Hematopoietic multipotent progenitor cell (in vitro differentiated cells): Measurements from ENCODE around the gene CCDC174. TPM values are rescaled to one million over a fixed set of nuclear protein-coding genes. Genes with fewer than 3 reads are reported as not detected.

Source experiments
- DNase-seq, 3 donors: peaks; one replicate each; pipeline ENCODE4 v3.0.0-alpha.2; 2011 to 2015; ENCODE audit warnings: low read depth in 2 of 3, low spot score in 2 of 3
- total RNA-seq: library from RNA; depleted of rRNA; stranded (reverse); fragments of >200 nt; gene quantifications from one replicate; pipeline ENCODE4 v1.2.3, GENCODE V29; 2012

The CCDC174 gene
- total RNA-seq, 1 donor, result 9.7 TPM

DNA sequence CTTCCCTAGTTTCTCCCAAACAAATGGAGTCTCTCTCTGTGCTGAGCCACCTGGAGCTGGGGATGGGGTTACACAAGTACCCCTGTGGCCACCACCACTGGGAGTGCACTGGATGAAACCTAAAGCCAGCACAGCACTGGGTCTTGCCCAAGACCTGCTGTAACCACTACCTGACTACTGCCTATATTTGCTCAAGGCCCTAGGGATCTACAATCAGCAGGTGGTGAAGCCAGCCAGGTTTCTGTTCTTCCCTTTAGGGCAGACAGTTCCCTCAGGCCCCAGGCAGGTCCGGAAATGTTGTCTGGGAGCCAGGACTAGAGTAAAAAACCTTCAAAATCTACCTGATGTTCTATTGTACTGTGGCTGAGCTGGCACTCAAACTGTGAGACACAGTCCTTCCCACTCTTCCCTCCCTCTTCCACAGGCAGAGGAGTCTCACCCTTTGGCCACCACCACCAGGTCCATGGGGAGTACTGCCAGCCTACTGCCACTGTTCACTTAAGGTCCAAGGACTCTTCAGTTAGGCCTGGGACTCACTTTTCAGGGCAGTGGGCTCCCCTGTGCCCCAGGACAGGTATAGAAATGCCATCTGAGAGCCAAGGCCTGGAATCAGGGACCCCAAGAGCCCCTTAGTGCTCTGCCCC, 47.2 kb downstream of the CCDC174 start:
- DNase-seq, result no peak

GRCh38 chr3:14699643-14700042, 48.1 kb downstream of the CCDC174 start:
- DNase-seq, result no peak

DNA sequence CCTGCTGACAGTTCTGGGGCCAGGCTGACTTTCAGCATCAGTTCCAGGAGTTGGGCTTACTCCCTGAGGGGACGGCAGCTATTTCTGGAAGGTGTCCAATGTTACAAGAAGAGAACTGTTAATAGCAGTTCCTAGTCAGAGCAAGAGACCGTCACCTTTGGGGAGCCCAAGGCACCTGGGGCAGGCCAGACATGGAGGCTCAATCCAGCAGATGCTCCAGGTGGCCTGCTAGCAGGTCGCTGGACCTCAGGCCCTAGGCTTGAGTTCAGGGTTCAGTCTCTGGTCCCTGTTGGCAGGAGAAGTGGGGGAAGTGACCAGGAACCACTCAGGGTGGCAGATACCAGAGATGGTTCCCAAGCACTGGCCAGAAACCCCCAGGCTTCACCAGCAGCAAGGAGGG, 49.3 kb downstream of the CCDC174 start:
- DNase-seq, result no peak

- no peak for DNase-seq
Measured at GRCh38 chr3:14701676-14702075, 50.1 kb downstream of the CCDC174 start.

GRCh38 chr3:14703128-14703750, 51.7 kb downstream of the CCDC174 start:
- no peak for DNase-seq

- DNase-seq, result no peak
Measured at GRCh38 chr3:14703791-14704190, 52.2 kb downstream of the CCDC174 start.

DNA sequence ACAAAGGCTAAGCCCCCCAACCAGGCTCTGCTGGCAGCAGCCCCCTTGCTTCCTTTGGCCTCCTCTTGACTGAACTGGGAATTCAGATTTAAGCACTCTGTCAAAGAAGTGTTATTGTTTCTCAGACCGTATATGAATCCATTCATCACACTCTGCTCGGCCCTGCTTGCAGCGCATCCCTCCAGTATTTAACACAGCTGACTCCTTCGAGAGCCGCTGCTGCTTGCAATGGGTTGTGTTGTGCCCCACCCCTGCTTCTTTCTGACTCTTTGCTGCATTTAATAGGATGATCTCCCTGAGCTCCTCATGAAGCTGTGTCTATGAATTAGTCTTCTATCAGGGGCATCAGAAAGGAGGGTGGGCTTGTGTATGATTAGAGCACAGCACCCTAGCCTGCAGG, 54.5 kb downstream of the CCDC174 start:
- no peak for DNase-seq

DNA sequence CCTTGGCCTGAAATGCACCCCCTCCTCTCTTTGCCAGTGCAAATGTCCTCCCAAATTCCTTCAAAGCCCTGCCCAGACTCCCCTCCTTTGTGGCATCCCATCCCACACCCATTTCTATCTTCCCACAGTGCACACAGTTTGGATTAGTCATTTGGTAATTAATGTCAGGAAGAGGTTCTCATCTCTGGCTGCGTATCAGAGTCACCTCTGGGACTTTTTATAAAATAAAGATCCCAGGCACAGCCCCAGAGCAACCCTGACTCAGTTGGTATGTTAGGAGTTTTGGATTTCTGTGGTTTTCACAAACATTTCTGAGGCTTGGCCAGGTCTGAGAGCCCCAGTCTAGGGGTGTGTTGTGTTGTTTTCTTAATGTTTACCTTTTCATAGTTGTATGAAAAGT, 65.0 kb downstream of the CCDC174 start:
- no peak for DNase-seq

GRCh38 chr3:14717307-14717706, 65.7 kb downstream of the CCDC174 start:
- DNase-seq, result no peak

- DNase-seq, result no peak
Measured at GRCh38 chr3:14718539-14718938, 67.0 kb downstream of the CCDC174 start.

DNA sequence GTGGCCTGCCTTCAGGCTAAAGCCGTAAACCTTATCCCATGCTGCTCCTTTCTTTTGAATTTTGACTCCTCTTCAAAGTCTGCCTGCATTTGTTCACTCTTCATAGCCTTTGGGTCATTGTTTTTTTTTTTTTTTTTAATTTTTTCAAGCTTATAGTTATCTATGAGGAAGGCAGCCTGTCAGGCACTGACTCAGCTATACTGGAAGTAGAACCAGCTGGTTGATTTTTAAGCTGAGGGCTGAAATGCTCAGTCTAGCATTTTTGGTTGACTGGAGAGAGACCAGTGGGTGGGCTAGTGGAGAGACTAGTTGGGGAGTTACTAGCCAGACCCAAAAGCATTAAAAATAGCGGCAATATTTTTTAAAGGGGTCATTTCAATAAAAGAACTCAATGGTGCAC, 67.4 kb downstream of the CCDC174 start:
- no peak for DNase-seq

DNA sequence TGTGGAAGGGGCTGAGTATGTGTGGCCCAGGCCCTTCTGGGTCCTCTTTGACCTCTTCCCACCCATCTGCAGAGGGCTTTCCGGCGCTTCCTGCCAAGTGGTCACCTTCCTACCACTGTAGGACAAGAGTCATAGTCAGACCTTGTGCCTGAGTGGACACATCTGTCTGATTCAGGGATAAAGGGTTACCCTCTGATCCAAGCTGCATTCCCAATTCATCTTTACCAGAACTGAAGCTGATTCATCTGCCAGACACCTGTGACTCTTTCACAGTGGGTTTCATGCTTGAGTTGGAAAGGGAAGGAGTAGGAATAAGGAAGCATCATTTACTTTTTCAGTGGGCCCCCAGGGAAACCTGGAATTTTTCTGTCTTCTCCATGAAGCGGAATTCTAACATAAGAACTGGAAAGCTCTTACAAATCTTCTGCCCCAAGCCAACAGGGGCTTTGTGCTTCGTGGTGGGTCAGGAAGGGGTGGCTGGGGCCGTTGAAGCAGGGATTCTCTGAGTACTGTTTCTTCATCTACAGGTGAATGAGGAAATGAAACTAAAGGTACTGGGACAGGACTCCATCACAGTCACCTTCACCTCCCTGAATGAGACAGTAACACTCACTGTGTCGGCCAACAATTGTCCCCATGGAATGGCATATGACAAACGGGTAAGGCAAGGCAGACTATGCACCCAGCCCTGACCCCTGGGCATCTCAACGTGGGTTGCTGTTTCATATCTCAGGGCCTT, 69.7 kb downstream of the CCDC174 start:
- no peak for DNase-seq

Other genes starting within 250 kb of the CCDC174 start
- gene SLC6A6, start 249.2 kb upstream of the CCDC174 start, total RNA-seq, result 60.1 TPM
- gene GRIP2, start 111.4 kb upstream of the CCDC174 start, total RNA-seq, result not detected
- under 0.01 TPM for gene C3orf20, start 23.4 kb downstream of the CCDC174 start, total RNA-seq
- gene FGD5, start 167.2 kb downstream of the CCDC174 start, total RNA-seq, result 21.8 TPM